Measurements from ENCODE around the gene PPARG. TPM values are rescaled to one million over a fixed set of nuclear protein-coding genes. Genes with fewer than 3 reads are reported as not detected.

The PPARG gene
- total and polyA plus RNA-seq, 2 of the 8 experiments (the other 6 are each of a cell fraction or from before 2014, with no cell fraction given) = 0.06 TPM; not detected in 1

- H2BK20ac ChIP-seq (ENCODE audit: low read length) = no peak overlapping the region
- POLR2A ChIA-PET (ENCODE audit: partially characterized antibody) = no interaction called here
- DNase-seq (ENCODE audit: low read depth in 1 of 2, low spot score in 2 of 2) (no peak), FAIRE-seq (no peak)
- H2BK12ac ChIP-seq (ENCODE audit: low read depth, low read length) = no peak overlapping the region
- no peaks in the 10 kb centered on the region for H3K79me1 ChIP-seq (ENCODE audit: low read depth, low read length)
- TF ChIP-seq NANOG (IDR thresholded peaks at IDR 0.05; ENCODE audit: insufficient read depth, low read depth, low read length, poor library complexity, severe bottlenecking) (no peak), SAP30 (IDR thresholded peaks at IDR 0.05; ENCODE audit: insufficient read depth, insufficient replicate concordance, low read length) (no peak), TAF1 (IDR thresholded peaks at IDR 0.05; ENCODE audit: low read depth, low read length) (no peak), BACH1 (IDR thresholded peaks at IDR 0.05; ENCODE audit: low read length) (no peak)
- no peak overlapping the region for H3K4me2 ChIP-seq (ENCODE audit: insufficient read depth in 1 of 2, low read depth in 2 of 2, low read length in 2 of 2)
- no peaks in the 10 kb centered on the region for H4K20me1 ChIP-seq (replicated peaks in 1 of 2; ENCODE audit: control insufficient read depth in 1 of 2, insufficient read depth in 2 of 2, low read length in 2 of 2)
- H3K23me2 ChIP-seq (ENCODE audit: low read depth, low read length) = no peaks in the 10 kb centered on the region
- no peak overlapping the region for H3K56ac ChIP-seq (replicated peaks; ENCODE audit: insufficient read length, low read depth, low read length)
- H3K4me3 ChIP-seq (ENCODE audit: extremely low read depth in 1 of 4, insufficient read depth in 2 of 4, low read depth in 3 of 4, low read length in 4 of 4) = no peak overlapping the region
- H2BK15ac ChIP-seq (ENCODE audit: low read length) = no peak overlapping the region
- H3K18ac ChIP-seq (ENCODE audit: extremely low read depth, low read length) = no peak overlapping the region
- H3K23ac ChIP-seq (ENCODE audit: insufficient read length) = no peak overlapping the region
- 92% methylated on average over 5 of the region's 5 CpGs; no CpG with 5 or more reads in 1 of the 2 experiments for WGBS, 2 experiments (ENCODE audit: extremely low coverage in 1 of 2, insufficient coverage in 1 of 2, insufficient read length in 1 of 2, insufficient replicate concordance in 2 of 2, low coverage in 1 of 2, low lambda C conversion rate in 2 of 2, missing lambda C conversion rate in 1 of 2)
- H2BK5ac ChIP-seq (ENCODE audit: low read depth, low read length) = no peak overlapping the region
- no peak overlapping the region for H3K27ac ChIP-seq (ENCODE audit: low read depth, low read length)
- H3K36me3 ChIP-seq (ENCODE audit: control insufficient read depth in 2 of 4, insufficient read depth in 4 of 4, low read length in 3 of 4) = no peaks in the 10 kb centered on the region
- no peak overlapping the region for H3K14ac ChIP-seq (ENCODE audit: insufficient read length)
- H3K27me3 ChIP-seq (replicated peaks in 1 of 4; ENCODE audit: control insufficient read depth in 3 of 4, extremely low read depth in 1 of 4, insufficient read depth in 3 of 4, low read length in 3 of 4) = no peaks in the 10 kb centered on the region
- H4K8ac ChIP-seq (ENCODE audit: extremely low read depth, insufficient read depth, low read length) = no peak overlapping the region
- H3K9ac ChIP-seq (replicated peaks in 1 of 4; ENCODE audit: extremely low read depth in 1 of 4, low read depth in 3 of 4, low read length in 3 of 4) = no peak overlapping the region
- H3K4me1 ChIP-seq (replicated peaks in 1 of 4; ENCODE audit: control insufficient read depth in 3 of 4, insufficient read depth in 4 of 4, low read length in 3 of 4) = peaks cover 0 to 3% (median 1%) of the 10 kb centered on the region in 4 experiments; a peak in 3 of 7 replicates
- H4K91ac ChIP-seq (replicated peaks; ENCODE audit: insufficient read length, low read length) = no peak overlapping the region
- H2AK5ac ChIP-seq (ENCODE audit: low read depth, low read length) = no peak overlapping the region
- H4K5ac ChIP-seq (ENCODE audit: insufficient read length, low read depth, low read length) = no peak overlapping the region
- H3K4ac ChIP-seq (replicated peaks; ENCODE audit: insufficient read length, low read depth, low read length) = no peak overlapping the region
- CTCF ChIA-PET (ENCODE audit: partially characterized antibody) = interaction anchor here (0.8 kb wide), 1 partner anchor 190 kb away, joined by 3 read pairs; no protein-coding TSS in a partner anchor
- no peaks in the 10 kb centered on the region for H3K79me2 ChIP-seq (ENCODE audit: control insufficient read depth in 1 of 2, insufficient read depth in 2 of 2, low read length in 2 of 2)
- no peak overlapping the region for H2BK120ac ChIP-seq (replicated peaks; ENCODE audit: low read depth, low read length)
- H2AFZ ChIP-seq (ENCODE audit: low read length) = no peak overlapping the region
- no peaks in the 10 kb centered on the region for H3K9me3 ChIP-seq (ENCODE audit: insufficient read depth in 2 of 2, low read depth in 1 of 2, low read length in 1 of 2)
Observed at GRCh38 chr3:12327021-12327420, 38.2 kb downstream of the PPARG start.
